HG02610 (cell line): ENCODE results near the gene KCTD1.

Source experiments
- ATAC-seq: cut with Tn5 transposase; IDR thresholded peaks from one replicate; pipeline ENCODE4 v1.9.1; 2021; ENCODE audit warnings: mild to moderate bottlenecking, moderate library complexity; ENCODE audit not compliant: unreplicated experiment

The KCTD1 gene

GRCh38 chr18:26482569-26482968 lies 65.8 kb downstream of the KCTD1 start:
- no peak for ATAC-seq

GRCh38 chr18:26480897-26481795 lies 67.2 kb downstream of the KCTD1 start:
- ATAC-seq = peak; percentile 48

GRCh38 chr18:26479681-26480079 lies 68.7 kb downstream of the KCTD1 start:
- no peak for ATAC-seq

GRCh38 chr18:26479065-26479680 lies 69.2 kb downstream of the KCTD1 start:
- no peak for ATAC-seq

- no peak for ATAC-seq
These were observed 70.4 kb downstream of the KCTD1 start for GRCh38 chr18:26477828-26478466.

- no peak for ATAC-seq
These were observed 71.7 kb downstream of the KCTD1 start for GRCh38 chr18:26476697-26477096.

GRCh38 chr18:26474542-26474941 lies 73.8 kb downstream of the KCTD1 start:
- ATAC-seq = no peak

- no peak for ATAC-seq
These were observed 74.7 kb downstream of the KCTD1 start for GRCh38 chr18:26473672-26474071.

GRCh38 chr18:26471826-26472225 lies 76.5 kb downstream of the KCTD1 start:
- no peak for ATAC-seq

- no peak for ATAC-seq
These were observed 77.3 kb downstream of the KCTD1 start for GRCh38 chr18:26471027-26471426.

GRCh38 chr18:26470011-26470637 lies 78.2 kb downstream of the KCTD1 start:
- ATAC-seq = peak; percentile 96

GRCh38 chr18:26468931-26469340 lies 79.4 kb downstream of the KCTD1 start:
- ATAC-seq = peak; percentile 48

- no peak for ATAC-seq
These were observed 82.3 kb downstream of the KCTD1 start for GRCh38 chr18:26466026-26466425.

- no peak for ATAC-seq
These were observed 82.9 kb downstream of the KCTD1 start for GRCh38 chr18:26465431-26465830.

GRCh38 chr18:26464128-26465011 lies 84.0 kb downstream of the KCTD1 start:
- no peak for ATAC-seq

- ATAC-seq = no peak
These were observed 86.0 kb downstream of the KCTD1 start for GRCh38 chr18:26462355-26462754.

GRCh38 chr18:26461405-26461804 lies 86.9 kb downstream of the KCTD1 start:
- no peak for ATAC-seq

GRCh38 chr18:26460449-26461091 lies 87.8 kb downstream of the KCTD1 start:
- peak; percentile 64 for ATAC-seq

GRCh38 chr18:26459884-26460283 lies 88.5 kb downstream of the KCTD1 start:
- ATAC-seq = no peak

- no peak for ATAC-seq
These were observed 89.0 kb downstream of the KCTD1 start for GRCh38 chr18:26459340-26459739.
